HepG2 (cell line): ENCODE results near the gene C1QTNF6. TPM values are rescaled to one million over a fixed set of nuclear protein-coding genes. Genes with fewer than 3 reads are reported as not detected.

ENCODE experiments used
- ELF1 ChIP-seq: sonication (generic); formaldehyde crosslinking; IDR thresholded peaks from 2 replicates; pipeline ENCODE4 v1.4.0; 2020; ENCODE audit warnings: missing genetic modification reagents
- FOSL2 ChIP-seq: sonication (generic); formaldehyde crosslinking; IDR thresholded peaks from 2 replicates; pipeline ENCODE4 v1.4.0; 2020; ENCODE audit warnings: missing genetic modification reagents
- JDP2 ChIP-seq: sonication (generic); formaldehyde crosslinking; IDR thresholded peaks from 2 replicates; pipeline ENCODE4 v1.8.1; 2022; ENCODE audit warnings: missing genetic modification reagents, borderline replicate concordance
- KLF11 ChIP-seq: IDR thresholded peaks from 2 replicates; pipeline ENCODE4 v1.6.1; 2016; ENCODE audit warnings: missing compliant biosample characterization
- KLF12 ChIP-seq: sonication (generic); formaldehyde crosslinking; IDR thresholded peaks from 2 replicates; pipeline ENCODE4 v1.4.0; 2020; ENCODE audit warnings: missing genetic modification reagents, borderline replicate concordance
- KLF15 ChIP-seq: sonication (generic); formaldehyde crosslinking; IDR thresholded peaks from 2 replicates; pipeline ENCODE4 v1.8.1; 2023; ENCODE audit warnings: borderline replicate concordance, mild to moderate bottlenecking, inconsistent platforms, missing genetic modification reagents, mixed read lengths
- LCORL ChIP-seq, 2 experiments: fragments of 450-650 bp in 1 of 2; sonication (generic) in 1 of 2; formaldehyde crosslinking in 1 of 2; IDR thresholded peaks; 2 replicates each; pipeline versions ENCODE4 v1.5.0 to v1.6.1; 2017 to 2020; ENCODE audit warnings: antibody characterized with exemption in 1 of 2, missing genetic modification reagents in 1 of 2
- ZGPAT ChIP-seq: IDR thresholded peaks from 2 replicates; pipeline ENCODE4 v1.6.1; 2016; ENCODE audit warnings: mild to moderate bottlenecking
- ZNF644 ChIP-seq: IDR thresholded peaks from 2 replicates; pipeline ENCODE4 v1.6.1; 2016; ENCODE audit warnings: low read depth
- ZSCAN12 ChIP-seq: sonication (generic); formaldehyde crosslinking; IDR thresholded peaks from 2 replicates; pipeline ENCODE4 v1.9.0; 2021; ENCODE audit warnings: mild to moderate bottlenecking, missing genetic modification reagents
- polyA plus RNA-seq, 8 experiments: library from polyadenylated mRNA; depleted of rRNA in 3 of 8; stranded (reverse) in 7 of 8; unstranded in 1 of 8; fragments of >200 nt; fragmentation: Illumina TruSeq in 4 of 8; extraction: Trizol in 4 of 8; gene quantifications; 2 replicates each; pipeline versions ENCODE4 v1.2.1 to v1.2.3, GENCODE V29; 2011 to 2016; ENCODE audit warnings: low read depth in 4 of 8, missing spikeins in 1 of 8, mixed read lengths in 1 of 8; ENCODE audit not compliant: insufficient read depth in 1 of 8
- total RNA-seq, 5 experiments: library from RNA; depleted of rRNA; stranded (reverse); fragments of >200 nt; fragmentation: Illumina TruSeq; extraction: Trizol; gene quantifications; 2 replicates each; pipeline ENCODE4 v1.2.3, GENCODE V29; 2016; ENCODE audit warnings: low read depth in 1 of 5
- TF ChIP-seq, protein P1 (sequence below): sonication (generic); formaldehyde crosslinking; IDR thresholded peaks from 2 replicates; pipeline ENCODE4 v1.9.0; 2022; ENCODE audit warnings: low read depth, missing genetic modification reagents
- TF ChIP-seq, protein P2 (sequence below): sonication (generic); formaldehyde crosslinking; IDR thresholded peaks from 2 replicates; pipeline ENCODE4 v1.4.0; 2020; ENCODE audit warnings: missing genetic modification reagents, borderline replicate concordance
- TF ChIP-seq, protein P3 (sequence below): sonication (generic); formaldehyde crosslinking; IDR thresholded peaks from 2 replicates; pipeline ENCODE4 v1.5.1; 2020; ENCODE audit warnings: mild to moderate bottlenecking, missing genetic modification reagents, moderate library complexity

C1QTNF6 gene
- total and polyA plus RNA-seq, 2 of the 13 experiments (the other 11 are each of a cell fraction or from before 2014, with no cell fraction given), result 2.7 to 6.9 TPM

DNA sequence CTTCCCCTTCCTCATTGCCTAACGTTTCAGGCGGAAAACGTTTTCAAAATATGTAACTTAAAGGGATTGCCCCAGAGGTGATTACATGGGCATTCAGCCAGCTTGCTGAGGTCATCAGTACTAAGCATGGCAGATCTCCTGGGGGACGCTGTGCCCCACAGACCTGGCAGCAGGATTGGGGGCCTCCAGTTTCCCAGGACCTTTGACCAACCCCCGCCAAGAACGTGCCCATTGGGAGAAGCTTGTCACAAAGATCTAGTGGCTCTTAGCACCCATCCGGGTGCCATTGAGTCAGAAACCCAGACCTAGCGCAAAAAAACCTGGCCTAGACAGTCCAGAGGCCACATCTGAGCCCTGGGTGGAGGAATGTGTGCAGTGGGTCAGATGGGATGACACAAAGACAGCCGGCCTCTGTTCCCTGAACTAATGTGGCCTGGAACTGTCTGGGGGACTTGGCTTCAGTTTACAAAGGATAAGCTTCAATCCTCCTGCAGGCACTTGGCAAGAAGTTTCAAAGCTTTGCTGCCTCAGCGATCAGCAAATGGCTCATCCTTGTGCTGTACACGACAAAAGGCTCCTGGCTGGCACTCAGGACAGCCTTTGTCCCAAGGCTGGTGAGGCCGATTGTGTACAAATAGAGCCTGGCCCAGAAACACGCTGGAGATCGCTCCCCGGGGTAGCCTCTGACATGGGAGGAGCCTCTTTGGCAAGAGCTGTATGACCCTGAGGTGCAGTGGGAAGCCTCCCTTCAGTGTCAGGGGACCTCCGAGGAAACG lies 9.5 kb downstream of the C1QTNF6 start (continued):
- TF ChIP-seq, protein P1, sequence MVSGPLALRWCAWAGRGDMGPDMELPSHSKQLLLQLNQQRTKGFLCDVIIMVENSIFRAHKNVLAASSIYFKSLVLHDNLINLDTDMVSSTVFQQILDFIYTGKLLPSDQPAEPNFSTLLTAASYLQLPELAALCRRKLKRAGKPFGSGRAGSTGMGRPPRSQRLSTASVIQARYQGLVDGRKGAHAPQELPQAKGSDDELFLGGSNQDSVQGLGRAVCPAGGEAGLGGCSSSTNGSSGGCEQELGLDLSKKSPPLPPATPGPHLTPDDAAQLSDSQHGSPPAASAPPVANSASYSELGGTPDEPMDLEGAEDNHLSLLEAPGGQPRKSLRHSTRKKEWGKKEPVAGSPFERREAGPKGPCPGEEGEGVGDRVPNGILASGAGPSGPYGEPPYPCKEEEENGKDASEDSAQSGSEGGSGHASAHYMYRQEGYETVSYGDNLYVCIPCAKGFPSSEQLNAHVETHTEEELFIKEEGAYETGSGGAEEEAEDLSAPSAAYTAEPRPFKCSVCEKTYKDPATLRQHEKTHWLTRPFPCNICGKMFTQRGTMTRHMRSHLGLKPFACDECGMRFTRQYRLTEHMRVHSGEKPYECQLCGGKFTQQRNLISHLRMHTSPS (CRISPR knock-in tag), result 0 out of 2 replicates have a peak, but pooled peaks have one; percentile 56
- TF ChIP-seq KLF11 (CRISPR knock-in tag) (0 out of 2 replicates have a peak, but pooled peaks have one; percentile 36), ZGPAT (CRISPR knock-in tag) (0 out of 2 replicates have a peak, but pooled peaks have one; percentile 27), ELF1 (no peak), ZSCAN12 (CRISPR knock-in tag) (no peak), KLF12 (CRISPR knock-in tag) (no peak), FOSL2 (CRISPR knock-in tag) (0 out of 2 replicates have a peak, but pooled peaks have one; percentile 8), KLF15 (CRISPR knock-in tag) (no peak), LCORL (IDR thresholded peaks at IDR 0.05) (no peak), LCORL (CRISPR knock-in tag; IDR thresholded peaks at IDR 0.05) (0 out of 2 replicates have a peak, but pooled peaks have one; percentile 24), JDP2 (CRISPR knock-in tag) (no peak), ZNF644 (CRISPR knock-in tag) (0 out of 2 replicates have a peak, but pooled peaks have one; percentile 8)
- TF ChIP-seq, protein P2, sequence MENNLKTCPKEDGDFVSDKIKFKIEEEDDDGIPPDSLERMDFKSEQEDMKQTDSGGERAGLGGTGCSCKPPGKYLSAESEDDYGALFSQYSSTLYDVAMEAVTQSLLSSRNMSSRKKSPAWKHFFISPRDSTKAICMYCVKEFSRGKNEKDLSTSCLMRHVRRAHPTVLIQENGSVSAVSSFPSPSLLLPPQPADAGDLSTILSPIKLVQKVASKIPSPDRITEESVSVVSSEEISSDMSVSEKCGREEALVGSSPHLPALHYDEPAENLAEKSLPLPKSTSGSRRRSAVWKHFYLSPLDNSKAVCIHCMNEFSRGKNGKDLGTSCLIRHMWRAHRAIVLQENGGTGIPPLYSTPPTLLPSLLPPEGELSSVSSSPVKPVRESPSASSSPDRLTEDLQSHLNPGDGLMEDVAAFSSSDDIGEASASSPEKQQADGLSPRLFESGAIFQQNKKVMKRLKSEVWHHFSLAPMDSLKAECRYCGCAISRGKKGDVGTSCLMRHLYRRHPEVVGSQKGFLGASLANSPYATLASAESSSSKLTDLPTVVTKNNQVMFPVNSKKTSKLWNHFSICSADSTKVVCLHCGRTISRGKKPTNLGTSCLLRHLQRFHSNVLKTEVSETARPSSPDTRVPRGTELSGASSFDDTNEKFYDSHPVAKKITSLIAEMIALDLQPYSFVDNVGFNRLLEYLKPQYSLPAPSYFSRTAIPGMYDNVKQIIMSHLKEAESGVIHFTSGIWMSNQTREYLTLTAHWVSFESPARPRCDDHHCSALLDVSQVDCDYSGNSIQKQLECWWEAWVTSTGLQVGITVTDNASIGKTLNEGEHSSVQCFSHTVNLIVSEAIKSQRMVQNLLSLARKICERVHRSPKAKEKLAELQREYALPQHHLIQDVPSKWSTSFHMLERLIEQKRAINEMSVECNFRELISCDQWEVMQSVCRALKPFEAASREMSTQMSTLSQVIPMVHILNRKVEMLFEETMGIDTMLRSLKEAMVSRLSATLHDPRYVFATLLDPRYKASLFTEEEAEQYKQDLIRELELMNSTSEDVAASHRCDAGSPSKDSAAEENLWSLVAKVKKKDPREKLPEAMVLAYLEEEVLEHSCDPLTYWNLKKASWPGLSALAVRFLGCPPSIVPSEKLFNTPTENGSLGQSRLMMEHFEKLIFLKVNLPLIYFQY (CRISPR knock-in tag), result peak; percentile 23; the same call in 1 of the 2 replicates
- TF ChIP-seq, protein P3, sequence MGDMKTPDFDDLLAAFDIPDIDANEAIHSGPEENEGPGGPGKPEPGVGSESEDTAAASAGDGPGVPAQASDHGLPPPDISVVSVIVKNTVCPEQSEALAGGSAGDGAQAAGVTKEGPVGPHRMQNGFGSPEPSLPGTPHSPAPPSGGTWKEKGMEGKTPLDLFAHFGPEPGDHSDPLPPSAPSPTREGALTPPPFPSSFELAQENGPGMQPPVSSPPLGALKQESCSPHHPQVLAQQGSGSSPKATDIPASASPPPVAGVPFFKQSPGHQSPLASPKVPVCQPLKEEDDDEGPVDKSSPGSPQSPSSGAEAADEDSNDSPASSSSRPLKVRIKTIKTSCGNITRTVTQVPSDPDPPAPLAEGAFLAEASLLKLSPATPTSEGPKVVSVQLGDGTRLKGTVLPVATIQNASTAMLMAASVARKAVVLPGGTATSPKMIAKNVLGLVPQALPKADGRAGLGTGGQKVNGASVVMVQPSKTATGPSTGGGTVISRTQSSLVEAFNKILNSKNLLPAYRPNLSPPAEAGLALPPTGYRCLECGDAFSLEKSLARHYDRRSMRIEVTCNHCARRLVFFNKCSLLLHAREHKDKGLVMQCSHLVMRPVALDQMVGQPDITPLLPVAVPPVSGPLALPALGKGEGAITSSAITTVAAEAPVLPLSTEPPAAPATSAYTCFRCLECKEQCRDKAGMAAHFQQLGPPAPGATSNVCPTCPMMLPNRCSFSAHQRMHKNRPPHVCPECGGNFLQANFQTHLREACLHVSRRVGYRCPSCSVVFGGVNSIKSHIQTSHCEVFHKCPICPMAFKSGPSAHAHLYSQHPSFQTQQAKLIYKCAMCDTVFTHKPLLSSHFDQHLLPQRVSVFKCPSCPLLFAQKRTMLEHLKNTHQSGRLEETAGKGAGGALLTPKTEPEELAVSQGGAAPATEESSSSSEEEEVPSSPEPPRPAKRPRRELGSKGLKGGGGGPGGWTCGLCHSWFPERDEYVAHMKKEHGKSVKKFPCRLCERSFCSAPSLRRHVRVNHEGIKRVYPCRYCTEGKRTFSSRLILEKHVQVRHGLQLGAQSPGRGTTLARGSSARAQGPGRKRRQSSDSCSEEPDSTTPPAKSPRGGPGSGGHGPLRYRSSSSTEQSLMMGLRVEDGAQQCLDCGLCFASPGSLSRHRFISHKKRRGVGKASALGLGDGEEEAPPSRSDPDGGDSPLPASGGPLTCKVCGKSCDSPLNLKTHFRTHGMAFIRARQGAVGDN, result peak; percentile 51
